Endothelial cell of umbilical vein (primary cell): ENCODE results near the gene IFITM5. TPM values are rescaled to one million over a fixed set of nuclear protein-coding genes. Genes with fewer than 3 reads are reported as not detected.
"Not testable (repeated sequence)": the region's sequence is repeated elsewhere in the genome, so short reads cannot be mapped to it uniquely, and the experiment has no call there.

ENCODE experiments used
- BruUV-seq: library from RNA; stranded (reverse); fragments of 400-500 nt; replicated peaks from 2 replicates; lab custom pipeline; 2021; lab: Mats Ljungman, UMichigan
- CTCF ChIA-PET: fragments of 300-600, 350-600 bp; sonication (Branson Sonifier 250); formaldehyde crosslinking; loops from one replicate; lab custom pipeline; 2021; ENCODE audit warnings: antibody characterized with exemption, inconsistent platforms; lab: Charles Lee
- POLR2A ChIA-PET: fragments of 300-600, 350-600 bp; sonication (Branson Sonifier 250); formaldehyde crosslinking; loops from one replicate; lab custom pipeline; 2021; ENCODE audit warnings: antibody characterized with exemption, inconsistent platforms; lab: Charles Lee
- DNase-seq: peaks from one replicate; pipeline ENCODE4 v3.0.0-alpha.2; 2011; ENCODE audit warnings: low read depth, low spot score
- FAIRE-seq: peaks from 2 replicates; lab custom pipeline; 2011; peaks lifted over from hg19 to GRCh38; lab: Jason Lieb, UNC
- H2AFZ ChIP-seq: 2 replicates; pipeline ENCODE4 v1.6.0; 2012; ENCODE audit warnings: low read depth, low read length, control low read depth, inconsistent platforms
- H3K27ac ChIP-seq: 2 replicates; pipeline ENCODE4 v1.5.1; 2011; ENCODE audit warnings: low read depth, mild to moderate bottlenecking, control low read depth, low read length, moderate library complexity; ENCODE audit not compliant: insufficient read depth
- H3K27me3 ChIP-seq, 2 experiments: 2 replicates each; pipeline versions ENCODE4 v1.6.0 to v1.6.1; 2011; ENCODE audit warnings: low read length in 2 of 2, mixed read lengths in 1 of 2; ENCODE audit not compliant: control insufficient read depth in 2 of 2, insufficient read depth in 2 of 2
- H3K36me3 ChIP-seq, 2 experiments: 2 replicates in 1 of 2; 3 replicates in 1 of 2; pipeline ENCODE4 v1.5.1; 2011; ENCODE audit warnings: low read length in 2 of 2, mild to moderate bottlenecking in 1 of 2, moderate library complexity in 1 of 2; ENCODE audit not compliant: control insufficient read depth in 2 of 2, insufficient read depth in 2 of 2; ENCODE audit errors: extremely low read depth in 1 of 2
- H3K4me1 ChIP-seq: 3 replicates; pipeline ENCODE4 v1.5.1; 2011; ENCODE audit warnings: mild to moderate bottlenecking, low read length; ENCODE audit not compliant: control insufficient read depth, insufficient read depth; ENCODE audit errors: extremely low read depth
- H3K4me2 ChIP-seq: 2 replicates; pipeline ENCODE4 v1.6.1; 2011; ENCODE audit warnings: low read length, control low read depth, mixed read lengths; ENCODE audit not compliant: insufficient read depth
- H3K4me3 ChIP-seq, 3 experiments: fragments of 200-600 bp in 1 of 3; sonication (generic), shearing (Covaris generic) in 1 of 3; replicated peaks in 1 of 3; 2 replicates each; pipeline ENCODE4 v1.5.1; 2011 to 2016; ENCODE audit warnings: control low read depth in 3 of 3, low read length in 3 of 3, mild to moderate bottlenecking in 2 of 3, inconsistent platforms in 1 of 3, low read depth in 1 of 3, moderate library complexity in 1 of 3; ENCODE audit not compliant: insufficient read depth in 1 of 3
- H3K79me2 ChIP-seq: 2 replicates; pipeline ENCODE4 v1.6.0; 2012; ENCODE audit warnings: low read length, inconsistent platforms; ENCODE audit not compliant: control insufficient read depth, insufficient read depth
- H3K9ac ChIP-seq: replicated peaks from 2 replicates; pipeline ENCODE3; 2011; ENCODE audit warnings: low read length, control low read depth; ENCODE audit not compliant: insufficient read depth; ENCODE audit errors: extremely low read depth
- H3K9me1 ChIP-seq: replicated peaks from 3 replicates; pipeline ENCODE4 v1.6.0; 2011; ENCODE audit warnings: mild to moderate bottlenecking, low read length; ENCODE audit not compliant: control insufficient read depth, insufficient read depth; ENCODE audit errors: extremely low read depth
- H3K9me3 ChIP-seq: replicated peaks from 2 replicates; pipeline ENCODE4 v1.5.1; 2012; ENCODE audit warnings: low read length, inconsistent platforms; ENCODE audit not compliant: control insufficient read depth, insufficient read depth
- H4K20me1 ChIP-seq: replicated peaks from 2 replicates; pipeline ENCODE3; 2011; ENCODE audit warnings: mild to moderate bottlenecking, low read length; ENCODE audit not compliant: control insufficient read depth, insufficient read depth; ENCODE audit errors: extremely low read depth
- dilution Hi-C: fragments of 300-500 bp; cut with MboI; formaldehyde crosslinking; loops from one replicate; pipeline ENCODE4 v1.15.0; 2019; ENCODE audit warnings: low sequenced_read_pairs; ENCODE audit not compliant: extremely low pct_ligation_motif_present
- intact Hi-C: fragments of 100-400 bp; cut with micrococcal nuclease; formaldehyde crosslinking; loops from one replicate; pipeline ENCODE4 v1.10.0; 2022
- polyA plus RNA-seq, 4 experiments: library from polyadenylated mRNA; depleted of rRNA in 3 of 4; stranded (reverse) in 3 of 4; unstranded in 1 of 4; fragments of >200 nt; gene quantifications; 2 replicates each; pipeline versions ENCODE4 v1.2.1 to v1.2.3, GENCODE V29; 2011 to 2012; ENCODE audit warnings: missing spikeins in 1 of 4
- total RNA-seq: library from RNA; stranded (reverse); gene quantifications from 2 replicates; pipeline ENCODE4 v1.2.3, GENCODE V29; 2021

The IFITM5 gene
- total and polyA plus RNA-seq, 2 donors (not counting 3 experiments of a cell fraction or from before 2014, with no cell fraction given) = not detected

DNA sequence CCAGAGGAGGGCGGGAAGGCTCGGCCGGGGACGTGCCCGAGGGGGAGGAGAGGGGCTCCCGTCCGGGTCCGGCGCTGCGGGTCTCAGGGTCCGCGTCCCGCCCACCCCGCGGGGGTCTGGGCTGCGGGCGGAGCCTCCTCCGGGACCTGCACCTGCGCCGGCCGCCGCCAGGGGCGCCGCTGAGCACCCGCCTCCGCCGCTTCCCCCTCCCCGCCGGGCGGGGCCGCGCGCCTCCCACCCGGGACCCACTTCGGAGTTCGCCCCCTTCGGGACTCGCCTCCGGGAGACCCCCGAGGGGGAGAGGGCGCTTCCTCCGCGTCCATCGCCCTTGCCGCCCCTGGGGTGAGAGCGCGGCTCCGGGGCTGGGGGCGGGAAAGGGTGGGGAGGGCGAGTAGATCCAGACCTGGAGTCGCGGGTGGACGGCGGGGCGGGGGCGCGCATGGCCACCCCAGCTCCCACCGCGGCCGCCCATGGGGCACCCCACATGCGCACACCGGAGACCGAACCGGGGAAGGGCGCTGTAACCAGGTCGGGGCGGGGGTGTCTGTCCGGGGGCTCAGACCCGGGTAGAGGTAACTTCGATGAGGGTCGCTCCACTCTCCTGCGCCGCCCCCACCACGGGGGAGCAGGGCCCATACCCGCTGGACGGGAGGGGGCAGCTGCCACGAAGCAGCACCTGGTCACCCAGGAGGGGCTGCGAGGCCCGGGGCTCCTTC lies 19.2 kb upstream of the IFITM5 start:
- H2AFZ ChIP-seq, H3K27ac ChIP-seq, H3K9me3 ChIP-seq, POLR2A ChIA-PET, BruUV-seq, H3K9me1 ChIP-seq, H4K20me1 ChIP-seq, DNase-seq, dilution Hi-C loops, H3K36me3 ChIP-seq, H3K9ac ChIP-seq, intact Hi-C loops, H3K4me1 ChIP-seq: not testable (repeated sequence)
- CTCF ChIA-PET = interaction anchor here (0.9 to 2.2 kb wide), 6 partner anchors 9 to 201 kb away, joined by 3 to 11 read pairs (median 5); partner anchors contain the start of gene IFITM2
- FAIRE-seq = peak; percentile 18
- Histone ChIP-seq H3K79me2 (peaks cover 12% of the 10 kb centered on the region), H3K4me2 (peak overlapping the region; percentile 21), H3K4me3 (peak overlapping the region in 1 of 3 experiments; percentile 84), H3K27me3 (peaks cover 19 to 28% of the 10 kb centered on the region in 2 experiments)

DNA sequence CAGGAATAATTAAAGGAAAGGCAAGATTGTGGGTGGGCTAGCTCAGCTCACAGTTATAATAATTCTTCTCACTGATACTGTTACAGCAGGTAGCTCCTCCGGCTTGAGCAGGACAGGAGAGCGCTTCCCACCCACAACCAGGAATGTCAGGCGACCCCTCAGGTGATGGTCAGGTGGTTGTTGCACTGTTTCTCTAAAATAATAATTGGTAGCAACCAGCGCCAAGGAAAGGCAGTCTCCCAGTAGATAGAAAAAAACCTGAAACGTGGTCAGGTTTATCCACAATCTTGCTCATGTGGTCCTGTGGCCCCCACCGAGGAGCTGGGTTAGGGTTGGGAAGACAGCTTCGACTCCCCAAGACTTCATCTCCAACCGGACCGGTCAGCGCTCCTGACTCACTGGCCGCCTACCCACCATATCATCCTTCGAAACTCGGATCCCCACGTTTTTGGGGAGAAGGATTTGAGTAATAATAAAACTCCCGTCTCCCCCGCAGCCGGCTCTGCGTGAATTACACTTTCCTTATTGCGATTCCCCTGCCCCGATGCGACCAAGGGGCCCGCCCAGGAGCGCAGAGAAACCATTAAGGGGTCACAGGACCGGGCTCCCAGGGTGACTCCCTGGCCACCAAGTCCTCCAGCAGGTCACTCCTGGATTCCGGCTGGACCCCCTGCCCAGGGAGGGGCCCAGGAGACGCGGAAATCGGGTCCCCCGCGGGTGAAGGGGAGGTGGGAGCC lies 18.5 kb upstream of the IFITM5 start:
- H3K9me1 ChIP-seq, dilution Hi-C loops, H2AFZ ChIP-seq, intact Hi-C loops, H4K20me1 ChIP-seq, DNase-seq, H3K4me1 ChIP-seq, H3K9me3 ChIP-seq, H3K9ac ChIP-seq, H3K4me2 ChIP-seq, H3K4me3 ChIP-seq, H3K27ac ChIP-seq, BruUV-seq, H3K36me3 ChIP-seq: not testable (repeated sequence)
- FAIRE-seq = peak; percentile 89
- CTCF ChIA-PET = interaction anchor here (0.8 to 2.2 kb wide), 8 partner anchors 9 to 201 kb away, joined by 3 to 11 read pairs (median 4); partner anchors contain the start of gene IFITM2
- Histone ChIP-seq H3K79me2 (peaks cover 12% of the 10 kb centered on the region), H3K27me3 (peaks cover 19 to 28% of the 10 kb centered on the region in 2 experiments)
- POLR2A ChIA-PET = interaction anchor here (1.2 kb wide), 1 partner anchor 38 kb away, joined by 4 read pairs; no protein-coding TSS in a partner anchor
